Myocyte (in vitro differentiated cells): ENCODE results near the gene ZNF768. TPM values are rescaled to one million over a fixed set of nuclear protein-coding genes. Genes with fewer than 3 reads are reported as not detected.
"Not testable (repeated sequence)": the region's sequence is repeated elsewhere in the genome, so short reads cannot be mapped to it uniquely, and the experiment has no call there.

ENCODE experiments used
- DNase-seq: peaks from one replicate; pipeline ENCODE4 v3.0.0-alpha.2; 2012; ENCODE audit warnings: low read depth
- total RNA-seq: library from RNA; depleted of rRNA; stranded (reverse); fragments of >200 nt; gene quantifications from 2 replicates; pipeline ENCODE4 v1.2.3, GENCODE V29; 2014

Gene ZNF768
- total RNA-seq, 1 donor from 2014 or later = 56.8 TPM

DNA sequence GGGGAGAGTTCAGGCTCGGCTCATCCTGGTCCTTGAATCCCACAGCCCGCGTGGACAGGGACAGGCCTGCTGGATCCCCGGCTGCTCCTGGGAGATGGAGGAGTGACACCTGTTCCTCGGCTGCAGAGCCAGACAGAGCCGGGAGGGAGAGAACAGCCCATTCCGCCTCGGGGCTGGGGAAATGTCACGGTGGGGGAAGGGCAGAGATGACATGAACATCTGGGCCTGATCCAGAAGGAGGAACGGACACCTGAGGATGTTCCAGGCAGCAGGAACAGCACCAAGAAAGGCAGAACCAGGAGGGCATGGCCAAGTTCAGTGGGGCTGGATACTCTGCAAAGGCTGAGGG lies 29.7 kb upstream of the ZNF768 start:
- DNase-seq = no peak

DNA sequence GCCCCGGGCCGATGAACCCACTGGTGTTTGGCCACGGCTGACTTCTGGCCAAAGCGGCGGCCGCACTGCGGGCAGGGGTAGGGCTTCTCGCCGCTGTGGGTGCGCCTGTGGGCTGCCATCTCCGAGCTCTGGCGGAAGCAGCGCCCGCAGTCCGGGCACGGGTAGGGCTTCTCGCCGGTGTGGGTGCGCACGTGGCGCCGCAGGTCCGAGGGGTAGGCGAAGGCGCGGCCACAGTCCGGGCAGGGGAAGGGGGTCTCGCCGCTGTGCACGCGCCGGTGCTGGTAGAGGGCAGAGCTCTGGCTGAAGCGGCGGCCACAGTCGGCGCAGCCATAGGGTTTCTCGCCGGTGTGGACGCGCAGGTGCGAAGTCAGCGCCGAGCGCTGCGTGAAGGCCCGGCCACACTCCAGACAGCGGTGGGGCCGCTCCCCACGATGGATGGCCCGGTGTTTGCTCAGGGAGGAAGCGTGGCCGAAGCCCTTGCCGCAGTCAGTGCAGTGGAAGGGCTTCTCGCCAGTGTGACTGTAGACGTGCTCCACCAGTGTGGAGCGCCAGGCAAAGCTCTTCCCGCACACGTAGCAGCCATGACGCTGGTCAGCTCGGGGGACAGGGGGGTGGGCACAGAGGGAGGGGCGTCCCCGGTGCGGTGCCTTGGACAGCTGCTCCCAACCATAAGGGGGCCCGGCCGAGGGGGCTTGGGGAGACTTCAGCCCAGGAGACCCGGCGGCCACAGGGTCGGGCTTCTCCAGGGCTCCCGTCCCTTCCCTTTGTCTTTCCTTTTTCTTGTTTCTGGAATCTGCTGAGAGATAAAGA lies 29.2 kb upstream of the ZNF768 start:
- no peak for DNase-seq

DNA sequence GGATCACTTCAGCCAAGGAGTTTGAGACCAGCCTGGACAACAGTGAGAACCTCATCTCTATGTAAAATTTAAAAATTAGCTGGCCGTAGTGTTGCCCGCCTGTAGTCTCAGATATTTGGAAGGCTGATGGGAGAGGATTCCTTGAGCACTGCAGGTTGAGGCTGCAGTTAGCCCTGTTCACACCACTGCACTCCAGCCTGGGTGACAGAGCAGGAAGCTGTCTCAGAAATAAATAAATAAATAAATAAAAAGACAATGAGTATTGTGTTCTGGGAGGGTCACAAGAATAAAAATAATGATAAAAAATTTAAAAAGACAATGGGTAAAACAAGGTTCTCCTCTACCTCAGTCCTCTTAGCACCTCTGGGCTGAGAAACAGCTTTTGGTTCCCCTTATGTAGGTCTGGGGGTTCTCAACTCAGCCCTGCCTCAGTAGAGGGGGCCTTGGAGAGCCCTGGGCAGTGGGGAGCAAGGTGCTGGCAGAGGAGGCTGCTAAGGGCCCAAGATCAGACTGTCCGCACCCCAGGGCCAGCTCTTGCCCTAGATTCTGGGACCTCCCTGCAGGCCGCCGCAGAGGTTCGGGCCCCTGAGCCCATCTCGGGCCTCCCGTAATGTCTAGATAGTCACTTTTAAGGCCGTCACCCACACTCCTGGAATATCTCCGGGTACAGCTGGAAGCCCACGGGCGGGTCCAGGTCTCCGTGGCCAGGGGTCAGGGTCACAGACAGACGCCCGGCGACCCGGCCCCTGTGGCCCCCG lies 28.4 kb upstream of the ZNF768 start:
- DNase-seq = no peak

DNA sequence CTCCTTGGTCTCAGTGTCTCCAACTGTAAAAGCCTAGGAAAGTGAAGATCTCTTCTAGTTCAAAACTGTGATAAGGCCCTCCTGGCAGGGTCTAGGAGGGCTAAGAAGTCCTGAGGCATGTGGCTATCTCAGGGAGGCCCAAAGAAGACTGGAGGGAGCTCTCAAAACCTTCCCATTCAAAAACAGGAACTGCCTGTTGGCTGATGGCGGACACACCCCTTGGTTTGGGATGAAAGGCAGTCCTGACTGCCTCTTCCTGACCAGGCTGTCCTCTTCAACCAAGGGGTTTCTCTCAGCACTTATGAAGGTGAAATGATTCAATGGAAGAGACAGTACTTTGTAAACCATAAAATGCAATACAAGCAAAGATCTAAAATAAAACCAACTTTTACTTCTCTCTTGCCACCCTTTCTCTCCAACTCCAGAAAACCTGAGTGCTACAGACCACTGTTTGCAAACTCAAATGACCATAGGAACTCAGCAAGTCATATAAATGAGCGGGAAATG lies 27.1 kb upstream of the ZNF768 start:
- no peak for DNase-seq

DNA sequence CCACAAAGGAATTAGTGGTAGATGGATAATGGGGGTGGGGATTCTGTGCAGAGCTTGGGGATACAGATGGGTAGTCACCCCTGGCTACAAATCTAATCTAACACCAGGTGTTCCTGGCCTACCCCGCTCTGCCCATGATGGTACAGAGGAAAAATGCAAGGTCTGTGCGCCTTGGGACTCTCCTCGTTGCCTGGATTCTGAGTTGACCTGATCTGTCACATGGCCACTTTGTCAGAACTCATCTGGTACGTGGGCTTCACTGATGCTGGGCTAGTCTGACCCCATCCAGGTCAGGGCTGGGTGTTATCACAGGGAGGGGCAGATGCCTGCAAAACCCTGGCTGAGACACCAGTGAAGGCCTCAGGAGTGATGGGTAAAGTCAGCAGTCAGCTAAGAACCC lies 26.6 kb upstream of the ZNF768 start:
- DNase-seq = no peak

DNA sequence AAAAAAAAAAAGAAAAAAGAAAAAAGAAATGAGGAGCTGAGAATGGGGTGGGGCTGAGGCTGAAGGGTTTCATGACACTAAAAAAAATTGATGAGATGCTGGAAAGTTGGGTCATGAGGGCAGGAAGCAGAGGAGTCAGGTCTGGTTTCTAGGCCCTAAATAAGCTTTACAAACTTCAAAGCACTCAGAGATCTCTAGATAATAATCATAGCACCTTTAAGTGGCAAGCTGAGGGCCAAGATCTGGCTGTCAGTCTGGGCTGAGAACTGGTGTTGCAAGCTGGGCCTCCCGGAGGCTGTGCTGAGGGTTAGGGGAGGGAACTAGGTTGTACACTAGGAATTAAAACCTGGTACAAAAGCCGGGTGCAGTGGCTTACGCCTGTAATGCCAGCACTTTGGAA lies 25.4 kb upstream of the ZNF768 start:
- DNase-seq = no peak

DNA sequence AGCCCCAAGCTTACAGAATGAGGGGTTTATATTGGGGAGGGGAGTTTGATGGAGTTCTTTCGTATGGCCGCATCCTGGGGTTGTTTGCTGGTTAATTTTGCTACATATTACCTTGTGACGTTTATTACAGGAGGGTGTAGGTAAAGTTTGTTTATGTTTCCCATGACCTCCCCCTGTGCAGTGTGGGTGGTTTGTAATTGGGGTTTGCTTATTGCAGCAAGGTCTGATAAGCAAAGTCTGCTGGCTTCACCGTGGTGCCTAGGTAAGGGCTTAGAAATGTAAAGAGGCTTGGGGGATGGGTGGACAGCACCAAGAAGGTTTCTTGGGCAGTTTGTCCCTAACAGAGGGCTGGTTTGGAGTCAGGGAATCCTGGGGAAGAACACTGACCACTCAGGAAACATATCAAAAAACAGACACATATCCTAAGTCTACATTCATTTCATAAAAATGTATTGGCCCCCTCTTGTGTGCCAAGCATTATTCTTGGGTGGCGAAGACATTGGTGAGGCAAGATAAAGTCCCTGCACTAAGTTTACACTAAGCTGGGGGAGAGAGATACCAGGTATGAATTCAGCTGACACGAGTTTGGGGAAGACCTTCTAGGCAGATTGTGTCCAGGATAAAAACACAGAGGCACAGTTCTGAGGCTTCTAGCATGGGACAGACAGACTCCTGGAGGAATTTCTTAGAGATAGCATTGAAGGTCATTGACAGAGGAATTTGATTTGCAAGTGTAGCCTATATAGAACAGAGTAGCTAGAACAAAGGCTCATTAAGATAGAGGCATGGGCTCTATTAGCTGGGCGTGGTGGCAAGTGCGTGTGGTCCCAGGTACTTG lies 22.3 kb upstream of the ZNF768 start:
- no peak for DNase-seq

DNA sequence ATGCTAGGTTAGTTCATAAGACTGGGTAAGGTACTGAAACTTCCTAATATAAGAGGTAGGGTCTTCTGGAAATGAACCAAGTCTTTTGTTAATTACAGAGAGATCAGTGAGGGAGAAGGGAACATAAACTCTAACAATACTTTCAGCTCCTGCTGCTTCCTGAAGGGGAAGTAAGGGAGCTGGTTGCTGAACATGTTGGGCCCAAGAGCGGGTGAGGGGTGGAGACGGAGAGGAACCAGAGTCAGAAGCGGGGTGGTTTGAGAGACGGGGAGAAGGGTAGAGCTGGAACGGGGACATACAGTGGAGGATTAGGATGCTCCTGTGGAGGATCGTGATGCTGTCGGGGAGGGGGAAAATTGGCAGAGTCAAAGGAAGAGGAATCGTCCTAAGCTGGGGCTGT lies 19.7 kb upstream of the ZNF768 start:
- DNase-seq = no peak

DNA sequence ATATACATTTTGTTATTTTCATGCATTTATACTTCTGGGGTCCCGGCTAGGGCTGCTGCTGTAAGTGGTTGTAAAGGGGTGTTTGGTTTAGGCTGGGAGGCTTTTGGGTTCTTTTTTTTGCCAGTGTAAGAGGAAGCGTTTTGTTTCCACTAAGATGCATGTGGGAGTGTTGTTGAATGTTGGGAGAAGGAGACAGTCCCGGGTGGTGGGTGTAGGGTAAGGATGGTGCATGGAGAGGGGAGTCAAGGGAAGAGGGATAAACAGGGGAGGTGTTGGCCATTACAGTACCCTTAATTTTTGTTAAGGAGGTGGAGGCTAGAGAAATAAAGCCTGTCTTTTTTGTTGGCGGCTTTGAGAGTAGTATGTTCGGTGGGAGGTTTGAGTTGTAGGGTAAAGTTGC lies 16.7 kb upstream of the ZNF768 start:
- DNase-seq = no peak

DNA sequence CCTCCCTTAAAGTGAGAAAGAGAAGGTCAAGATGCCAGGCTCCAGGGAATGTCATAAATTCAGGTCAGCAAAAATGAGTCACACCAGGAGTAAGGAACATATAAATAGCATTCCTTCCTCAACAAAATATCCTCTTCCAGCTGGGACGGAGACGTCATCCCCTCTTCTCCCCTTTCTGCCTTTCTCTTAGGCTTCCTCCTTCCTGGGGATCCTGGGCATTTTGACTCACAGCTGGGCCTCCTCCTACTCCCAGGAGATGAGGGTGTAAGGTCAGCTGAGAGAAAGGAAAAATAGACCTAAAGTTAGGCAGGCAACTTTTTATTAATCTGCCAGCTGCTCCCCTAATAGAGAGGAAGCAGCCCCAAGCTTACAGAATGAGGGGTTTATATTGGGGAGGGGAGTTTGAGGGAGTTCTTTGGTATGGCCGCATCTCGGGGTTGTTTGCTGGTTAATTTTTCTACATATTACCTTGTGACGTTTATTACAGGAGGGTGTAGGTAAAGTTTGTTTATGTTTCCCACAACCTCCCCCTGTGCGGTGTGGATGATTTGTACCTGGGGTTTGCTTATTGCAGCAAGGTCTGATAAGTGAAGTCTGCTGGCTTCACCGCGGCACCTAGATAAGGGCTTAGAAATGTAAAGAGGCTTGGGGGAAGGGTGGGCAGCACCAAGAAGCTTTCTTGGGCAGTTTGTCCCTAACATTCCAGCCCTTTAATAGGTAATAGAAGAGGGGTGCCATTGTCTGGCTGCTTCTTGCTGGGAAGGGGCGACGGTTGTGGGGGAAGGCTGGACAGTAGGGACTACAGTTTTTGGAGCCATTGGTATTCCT lies 15.3 kb upstream of the ZNF768 start:
- peak; percentile 51 for DNase-seq

DNA sequence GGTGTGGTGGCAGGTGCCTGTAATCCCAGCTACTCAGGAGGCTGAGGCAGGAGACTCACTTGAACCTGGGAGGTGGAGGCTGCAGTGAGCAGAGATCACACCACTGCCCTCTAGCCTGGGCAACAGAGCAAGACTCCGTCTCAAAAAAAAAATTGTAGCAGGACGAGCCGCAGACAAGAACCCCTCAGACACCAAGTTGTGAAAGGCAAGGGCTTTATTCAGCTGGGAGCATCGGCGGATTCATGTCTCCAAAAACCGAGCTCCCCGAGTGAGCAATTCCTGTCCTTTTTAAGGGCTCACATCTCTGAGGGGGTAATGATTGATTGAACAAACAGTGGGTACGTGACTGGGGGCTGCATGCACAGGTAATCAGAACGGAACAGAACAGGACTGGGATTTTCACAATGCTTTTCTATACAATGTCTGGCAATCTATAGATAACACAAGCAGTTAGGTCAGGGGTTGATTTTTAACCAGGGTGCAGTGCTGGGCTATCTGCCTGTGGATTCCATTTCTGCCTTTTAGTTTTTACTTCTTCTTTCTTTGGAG lies 14.6 kb upstream of the ZNF768 start:
- not testable (repeated sequence) for DNase-seq

DNA sequence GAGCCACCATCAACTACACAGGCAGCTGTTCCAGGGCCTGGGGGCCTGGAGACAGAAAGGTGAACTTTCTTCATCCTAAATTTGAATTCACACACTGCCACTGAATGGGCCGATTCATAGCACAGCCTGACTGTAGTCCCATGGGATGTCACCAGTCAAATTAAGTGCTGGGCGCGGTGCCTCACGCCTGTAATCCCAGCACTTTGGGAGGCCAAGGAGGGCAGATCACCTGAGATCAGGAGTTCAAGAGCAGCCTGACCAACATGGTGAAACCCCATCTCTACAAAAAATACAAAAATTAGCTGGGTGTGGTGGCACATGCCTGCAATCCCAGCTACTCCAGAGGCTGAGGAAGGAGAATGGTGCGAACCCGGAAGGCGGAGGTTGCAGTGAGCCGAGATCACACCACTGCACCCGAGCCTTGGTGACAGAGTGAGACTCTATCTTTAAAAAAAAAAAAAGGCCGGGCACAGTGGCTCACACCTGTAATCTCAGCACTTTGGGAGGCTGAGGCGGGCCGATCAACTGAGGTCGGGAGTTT lies 13.7 kb upstream of the ZNF768 start:
- DNase-seq = not testable (repeated sequence)

DNA sequence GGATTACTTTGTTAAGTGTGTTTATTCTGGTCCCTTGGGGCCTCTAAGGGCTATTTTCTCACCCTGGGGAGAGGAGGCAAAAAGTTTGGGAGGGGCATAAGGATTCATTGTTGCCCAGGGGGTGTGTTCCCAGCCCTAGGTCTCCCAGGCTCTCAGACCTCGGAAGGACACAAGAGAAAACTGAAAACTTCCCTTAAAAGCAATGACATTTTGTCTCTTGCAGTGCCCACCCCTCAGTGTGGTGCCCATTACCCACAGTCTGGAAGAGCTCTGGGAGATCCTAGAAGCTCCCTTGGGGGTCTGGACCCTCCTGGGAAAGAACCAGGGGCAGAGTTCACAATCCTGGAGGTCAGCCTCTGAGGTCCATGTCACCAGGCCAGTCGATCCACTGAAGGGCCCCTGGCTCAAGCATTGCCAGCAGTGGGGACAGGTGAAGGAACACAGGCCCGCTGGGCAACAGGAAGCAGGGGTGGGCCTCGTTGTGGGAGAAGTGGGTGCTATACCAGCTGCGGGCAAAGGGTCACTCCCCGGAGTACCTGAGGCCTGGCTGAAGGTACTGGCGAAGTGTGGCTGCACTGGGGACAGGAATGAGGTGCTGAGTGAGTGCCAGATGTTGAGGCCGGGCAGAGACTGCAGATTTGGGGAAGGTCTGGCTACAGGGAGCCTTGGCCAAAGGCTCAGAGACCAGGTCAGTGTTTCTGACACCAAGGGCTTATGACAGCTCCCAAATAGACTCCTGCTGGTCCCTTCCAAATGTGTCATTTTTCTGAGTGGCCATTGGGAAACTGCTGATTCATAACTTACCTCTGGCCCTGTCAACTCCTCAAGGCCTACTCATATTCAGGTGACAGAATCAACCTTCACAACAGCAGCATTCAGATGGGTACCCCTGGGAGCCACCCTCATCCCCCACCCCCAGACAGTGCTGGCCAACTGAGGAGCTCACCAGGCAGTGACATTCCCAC lies 12.9 kb upstream of the ZNF768 start:
- no peak for DNase-seq

DNA sequence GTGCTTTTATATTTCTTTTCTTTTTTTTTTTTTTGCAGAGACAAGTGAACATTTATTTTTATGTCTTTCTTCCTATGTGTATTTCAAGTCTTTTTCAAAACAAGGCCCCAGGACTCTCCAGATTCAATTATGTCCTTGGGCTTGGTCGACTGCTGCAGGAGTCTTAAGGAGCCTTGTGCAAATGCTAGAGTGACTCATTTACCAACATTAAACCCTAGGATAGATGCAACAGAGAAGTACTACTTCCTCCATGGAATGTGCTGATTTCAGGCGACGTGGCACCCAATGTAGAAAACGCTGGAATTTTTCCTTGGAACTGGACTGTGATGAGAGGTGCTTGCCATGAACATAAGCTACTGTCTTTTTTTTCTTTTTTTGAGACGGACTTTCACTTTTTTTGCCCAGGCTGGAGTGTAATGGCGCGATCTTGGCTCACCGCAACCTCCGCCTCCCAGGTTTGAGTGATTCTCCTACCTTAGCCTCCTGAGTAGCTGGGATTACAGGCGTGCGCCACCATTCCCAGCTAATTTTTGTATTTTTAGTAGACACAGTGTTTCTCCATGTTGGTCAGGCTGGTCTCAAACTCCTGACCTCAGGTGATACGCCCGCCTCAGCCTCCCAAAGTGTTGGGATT lies 10.1 kb upstream of the ZNF768 start:
- DNase-seq = not testable (repeated sequence)

DNA sequence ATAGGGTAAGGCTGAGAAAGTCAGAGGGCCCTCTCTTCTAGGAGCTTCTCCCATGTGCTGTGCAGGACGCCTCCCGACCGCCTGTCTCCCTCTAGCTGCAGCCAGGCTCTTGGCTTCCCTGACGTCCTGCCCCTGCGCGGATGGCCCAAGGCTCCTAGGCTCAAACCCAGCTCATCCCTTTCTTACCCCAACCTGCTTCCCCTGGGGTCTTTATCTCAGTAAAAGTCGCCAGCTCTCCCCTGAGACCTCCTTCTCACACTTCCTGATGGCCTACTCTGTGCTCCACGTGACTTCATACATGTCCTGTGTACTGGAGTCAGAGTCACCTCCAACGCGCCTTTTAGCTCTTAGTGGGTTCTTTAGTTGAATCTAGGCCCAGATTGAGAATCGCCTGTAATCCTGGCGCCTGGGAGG lies 9.4 kb upstream of the ZNF768 start:
- peak; percentile 70 for DNase-seq

DNA sequence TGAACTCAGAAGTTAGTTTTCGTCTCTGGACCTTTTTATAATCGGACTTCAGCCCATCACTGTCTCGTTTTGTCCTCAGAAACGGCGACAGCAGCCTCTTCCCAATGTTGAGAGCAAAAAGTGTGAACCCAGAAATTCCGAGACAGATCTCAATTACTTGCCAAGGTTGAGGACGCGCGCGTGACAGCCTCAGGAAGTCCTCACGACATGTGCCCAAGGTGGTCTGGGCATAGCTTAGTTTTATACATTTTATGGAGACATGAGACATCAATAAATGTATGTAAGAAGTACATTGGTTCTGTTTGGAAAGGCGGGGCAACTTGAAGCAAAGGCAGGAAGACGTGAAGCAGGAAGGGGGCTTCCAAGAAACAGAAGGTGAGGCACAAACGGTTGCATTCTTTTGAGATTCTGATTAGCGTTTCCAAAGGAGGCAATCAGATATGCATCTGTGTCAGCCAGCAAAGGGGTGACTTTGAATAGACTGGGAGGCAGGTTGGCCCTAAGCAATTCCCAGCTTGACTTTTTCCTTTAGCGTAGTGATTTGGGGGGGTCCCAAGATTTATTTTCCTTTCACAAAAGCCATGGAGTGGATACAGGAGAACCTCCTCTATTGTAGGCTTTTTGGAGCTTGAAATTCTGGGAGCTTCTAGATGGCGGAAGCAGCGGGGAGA lies 8.9 kb upstream of the ZNF768 start:
- no peak for DNase-seq

DNA sequence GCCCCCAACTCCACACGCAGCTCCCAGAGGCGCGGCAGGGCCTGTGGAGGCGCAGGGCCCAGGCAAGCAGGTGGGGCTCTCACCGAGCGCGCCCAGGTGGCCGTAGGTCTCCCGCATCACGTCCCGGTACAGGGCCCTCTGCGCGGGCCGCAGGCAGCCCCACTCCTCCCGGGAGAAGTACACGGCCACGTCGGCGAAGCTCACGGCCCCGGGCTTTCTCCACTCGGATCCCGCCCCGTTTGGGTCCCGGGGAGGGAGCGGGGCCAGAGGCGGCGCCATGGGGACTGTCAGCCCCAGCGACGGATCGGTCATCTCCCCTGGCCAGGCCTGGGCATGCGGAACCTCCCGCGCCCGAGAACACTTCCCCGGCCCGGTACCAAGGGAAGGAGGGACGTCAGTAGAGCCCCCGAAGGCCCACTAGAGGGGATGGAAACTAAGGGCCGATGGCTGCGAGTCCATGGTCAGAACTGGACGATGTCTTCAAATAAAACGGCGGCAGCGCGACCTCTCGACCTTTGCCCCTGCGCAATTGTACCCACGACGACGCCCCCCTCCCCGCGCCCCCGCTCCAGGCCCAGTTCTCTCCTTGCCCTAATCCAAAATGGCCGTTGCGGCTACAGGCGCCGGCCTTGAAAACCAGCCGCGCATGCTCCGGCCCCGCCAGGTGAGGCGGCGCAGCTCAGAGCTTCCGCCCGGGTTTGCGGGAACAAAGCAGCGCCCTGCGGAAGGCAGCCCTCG lies 8.2 kb upstream of the ZNF768 start, which contains the start of gene ZNF747:
Gene ZNF747 (minus strand): TSS at position 491 of the 738 bp plus-strand sequence. CDS start 179 bp downstream, at position 312.
- DNase-seq = peak; percentile 91
